ENCODE results near the gene ABCF3. TPM values are rescaled to one million over a fixed set of nuclear protein-coding genes. Genes with fewer than 3 reads are reported as not detected.

ABCF3 gene
- total RNA-seq, 6 experiments from 2014 or later, result 53.3 to 70.9 (median 63.4) TPM

DNA sequence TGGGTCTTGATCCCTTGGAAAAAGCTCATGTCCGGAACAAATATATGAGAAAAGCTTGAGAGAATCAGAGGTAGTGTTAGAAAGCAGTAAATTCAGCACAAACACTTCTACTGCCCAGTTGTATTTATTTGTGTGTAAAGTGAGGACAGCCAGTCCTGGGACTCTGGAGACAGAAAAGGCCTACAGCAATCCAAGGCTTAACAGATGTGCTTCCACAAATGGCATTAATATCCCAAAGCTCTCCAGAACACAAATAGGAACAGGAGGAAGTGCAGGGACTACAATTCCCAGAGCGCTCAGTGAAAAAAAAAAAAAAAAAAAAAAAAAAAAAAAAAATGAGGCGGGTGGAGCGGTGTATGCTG, 11.7 kb upstream of the ABCF3 start:
- peaks cover 7% of the 10 kb centered on the region for H3K27me3 Mint-ChIP-seq (ENCODE audit: insufficient read depth)
- no peaks in the 10 kb centered on the region for H3K9me3 Mint-ChIP-seq
- TF ChIP-seq, protein P1, sequence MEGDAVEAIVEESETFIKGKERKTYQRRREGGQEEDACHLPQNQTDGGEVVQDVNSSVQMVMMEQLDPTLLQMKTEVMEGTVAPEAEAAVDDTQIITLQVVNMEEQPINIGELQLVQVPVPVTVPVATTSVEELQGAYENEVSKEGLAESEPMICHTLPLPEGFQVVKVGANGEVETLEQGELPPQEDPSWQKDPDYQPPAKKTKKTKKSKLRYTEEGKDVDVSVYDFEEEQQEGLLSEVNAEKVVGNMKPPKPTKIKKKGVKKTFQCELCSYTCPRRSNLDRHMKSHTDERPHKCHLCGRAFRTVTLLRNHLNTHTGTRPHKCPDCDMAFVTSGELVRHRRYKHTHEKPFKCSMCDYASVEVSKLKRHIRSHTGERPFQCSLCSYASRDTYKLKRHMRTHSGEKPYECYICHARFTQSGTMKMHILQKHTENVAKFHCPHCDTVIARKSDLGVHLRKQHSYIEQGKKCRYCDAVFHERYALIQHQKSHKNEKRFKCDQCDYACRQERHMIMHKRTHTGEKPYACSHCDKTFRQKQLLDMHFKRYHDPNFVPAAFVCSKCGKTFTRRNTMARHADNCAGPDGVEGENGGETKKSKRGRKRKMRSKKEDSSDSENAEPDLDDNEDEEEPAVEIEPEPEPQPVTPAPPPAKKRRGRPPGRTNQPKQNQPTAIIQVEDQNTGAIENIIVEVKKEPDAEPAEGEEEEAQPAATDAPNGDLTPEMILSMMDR (IDR thresholded peaks at IDR 0.05), result no peak
- peaks cover 71% of the 10 kb centered on the region for H3K4me1 Mint-ChIP-seq (ENCODE audit: low read depth)
- peak overlapping the region; percentile 98 for H3K4me3 Mint-ChIP-seq
- DNase-seq, result no peak
- peak overlapping the region; percentile 96; the same call in 1 of the 2 replicates for H3K27ac Mint-ChIP-seq
- H3K36me3 Mint-ChIP-seq (ENCODE audit: low read depth), result peaks cover 37% of the 10 kb centered on the region

DNA sequence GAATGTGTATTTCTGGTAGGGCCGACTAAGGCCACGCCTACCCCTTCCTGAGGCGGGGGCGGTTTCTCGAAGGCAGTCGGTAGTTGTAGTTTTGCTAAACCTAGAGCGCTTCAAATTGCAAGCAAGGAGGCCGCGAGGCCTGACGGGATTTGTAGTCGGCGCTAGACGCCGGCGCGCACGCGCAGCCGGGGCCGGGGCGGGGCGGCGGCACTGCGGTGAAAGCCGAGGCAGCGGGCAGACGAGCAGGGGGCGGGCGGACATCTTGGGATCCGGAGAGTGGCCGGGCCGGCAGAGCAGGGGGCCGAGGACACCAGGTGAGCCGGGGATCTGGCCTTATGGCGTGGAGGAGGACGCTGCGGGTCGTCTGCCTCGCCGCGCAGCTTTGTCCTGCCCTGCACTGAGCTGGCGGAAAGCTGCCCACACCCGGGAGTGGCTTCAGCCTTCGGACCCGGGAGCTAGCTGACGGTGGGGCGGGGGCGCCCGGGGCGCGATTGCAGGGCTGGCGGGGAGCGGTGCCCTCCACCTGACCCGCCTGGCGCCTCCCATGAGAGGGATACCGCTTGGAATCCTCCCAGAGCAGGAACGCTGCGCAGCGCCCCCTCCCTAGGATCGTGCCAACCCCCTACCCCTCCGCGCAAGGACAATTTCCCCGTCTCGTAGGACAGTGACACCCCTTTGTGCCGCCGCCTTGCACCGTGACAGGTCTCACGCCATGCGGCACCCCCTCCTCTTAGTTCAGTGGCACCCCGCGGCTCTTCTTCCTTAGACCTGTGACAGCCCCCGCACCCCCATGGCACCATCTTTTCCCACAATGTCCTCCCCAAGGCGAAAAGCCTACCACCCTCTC, 11.1 kb upstream of the ABCF3 start, which contains the start of gene AP2M1:
Gene AP2M1, plus strand, starts transcription at position 210 of the 847 bp plus-strand sequence. CDS start 2,139 bp downstream, outside the sequence.
- DNase-seq, result peak; percentile 99
- Mint-ChIP-seq H3K4me3 (peak within 1 kb of the TSS; percentile 98), H3K9me3 (no peaks in the 10 kb centered on the region), H3K36me3 (ENCODE audit: low read depth) (peaks cover 43% of the 10 kb centered on the region), H3K27ac (peak within 1 kb of the TSS; percentile 96), H3K27me3 (ENCODE audit: insufficient read depth) (peaks cover 7% of the 10 kb centered on the region), H3K4me1 (ENCODE audit: low read depth) (peaks cover 75% of the 10 kb centered on the region)
- TF ChIP-seq, protein P1 (IDR thresholded peaks at IDR 0.05), result peak; percentile 43; the same call in 1 of the 2 replicates

DNA sequence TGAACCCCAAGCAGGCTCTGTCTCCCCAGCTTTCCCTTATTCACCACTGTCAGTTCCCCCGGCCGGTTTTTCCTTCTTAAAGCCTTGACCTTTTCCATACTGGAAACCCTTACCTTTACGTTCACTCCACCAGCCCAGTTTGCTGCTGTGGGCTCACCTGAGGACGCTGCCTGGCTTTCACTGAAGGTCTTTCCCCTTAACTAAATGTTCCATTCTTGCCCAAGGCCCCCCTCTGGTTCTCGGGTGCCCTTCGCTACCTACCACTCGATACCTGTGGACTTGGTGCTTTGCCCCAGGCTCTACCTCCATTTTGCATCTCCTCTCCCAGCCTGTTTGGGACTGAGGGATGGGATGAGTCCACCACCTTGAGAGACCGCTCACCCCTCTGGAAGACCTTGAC, 10.5 kb upstream of the ABCF3 start:
- Mint-ChIP-seq H3K27ac (peak overlapping the region; percentile 96), H3K27me3 (ENCODE audit: insufficient read depth) (peaks cover 7% of the 10 kb centered on the region), H3K9me3 (no peaks in the 10 kb centered on the region), H3K4me3 (peak overlapping the region; percentile 98), H3K36me3 (ENCODE audit: low read depth) (peaks cover 48% of the 10 kb centered on the region), H3K4me1 (ENCODE audit: low read depth) (peaks cover 82% of the 10 kb centered on the region)
- no peak for DNase-seq
- TF ChIP-seq, protein P1 (IDR thresholded peaks at IDR 0.05), result no peak

DNA sequence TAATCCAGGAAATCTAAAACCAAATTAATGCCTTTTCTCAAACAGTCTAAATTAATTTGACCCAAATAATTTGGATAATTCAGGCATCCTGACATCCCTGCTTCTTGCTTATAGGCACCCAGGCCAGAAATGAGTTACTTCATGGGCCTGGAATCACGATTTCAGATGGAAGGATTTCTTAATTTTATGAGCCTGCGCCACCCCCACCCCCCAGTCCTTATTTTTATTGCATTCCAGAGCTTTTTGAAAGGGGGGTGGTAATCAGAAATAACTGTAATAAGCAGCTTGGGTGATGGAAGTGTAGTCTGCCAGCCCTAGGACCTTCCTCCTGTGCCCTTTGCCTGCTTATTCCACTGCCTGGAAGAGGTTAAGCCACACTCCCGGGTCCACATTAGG, 10.0 kb upstream of the ABCF3 start:
- peaks cover 44% of the 10 kb centered on the region for H3K36me3 Mint-ChIP-seq (ENCODE audit: low read depth)
- TF ChIP-seq, protein P1 (IDR thresholded peaks at IDR 0.05), result no peak
- H3K4me3 Mint-ChIP-seq, result peak overlapping the region; percentile 98
- H3K27ac Mint-ChIP-seq, result peak overlapping the region; percentile 96
- DNase-seq, result peak; percentile 15
- H3K9me3 Mint-ChIP-seq, result no peaks in the 10 kb centered on the region
- H3K4me1 Mint-ChIP-seq (ENCODE audit: low read depth), result peaks cover 79% of the 10 kb centered on the region
- peaks cover 7% of the 10 kb centered on the region for H3K27me3 Mint-ChIP-seq (ENCODE audit: insufficient read depth)

DNA sequence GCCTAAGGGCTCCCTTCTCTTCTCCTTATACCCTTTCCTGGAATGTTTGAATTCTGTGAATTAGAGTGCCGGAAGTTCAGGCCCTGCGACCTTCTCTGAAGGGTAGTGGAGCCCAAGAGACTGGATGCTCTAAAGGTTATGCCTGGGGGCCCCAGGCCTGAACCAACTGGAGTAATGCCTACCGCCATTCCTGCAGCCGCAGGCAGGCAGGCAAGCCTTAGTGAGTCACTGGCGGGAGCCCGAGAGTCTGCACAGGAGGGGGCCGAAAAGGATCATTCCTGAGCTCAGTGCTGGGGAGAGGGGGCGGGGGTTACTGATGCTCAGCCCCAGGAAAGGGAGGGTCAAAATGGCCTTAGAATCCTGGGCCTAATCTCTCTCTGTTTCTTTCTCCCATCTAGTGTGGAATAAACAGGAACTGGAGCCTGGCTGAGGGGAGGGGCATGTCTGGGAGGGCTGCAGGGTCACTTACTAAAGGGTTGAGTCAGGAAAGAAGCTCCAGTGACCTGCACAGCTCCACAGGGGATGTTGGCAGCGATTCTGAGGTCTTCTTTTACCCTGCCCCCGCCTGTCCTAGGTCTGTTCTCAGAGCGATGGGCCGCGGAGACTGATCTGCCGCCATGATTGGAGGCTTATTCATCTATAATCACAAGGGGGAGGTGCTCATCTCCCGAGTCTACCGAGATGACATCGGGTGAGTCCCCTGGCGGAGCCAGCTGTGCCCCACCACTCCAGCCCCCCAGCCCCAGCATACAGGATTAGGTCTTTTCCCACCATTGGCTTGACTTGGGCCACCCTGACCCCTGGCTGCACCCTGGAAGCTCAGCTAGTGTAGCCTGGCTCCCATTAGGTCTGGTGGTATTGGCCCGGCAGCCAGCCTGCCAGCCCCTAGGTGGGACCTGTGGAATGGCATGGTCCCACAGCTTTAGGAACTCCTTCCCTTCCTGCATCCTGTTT, 9.3 kb upstream of the ABCF3 start:
- H3K27ac Mint-ChIP-seq, result peak overlapping the region; percentile 96
- TF ChIP-seq, protein P1 (IDR thresholded peaks at IDR 0.05), result peak; percentile 41
- peaks cover 7% of the 10 kb centered on the region for H3K27me3 Mint-ChIP-seq (ENCODE audit: insufficient read depth)
- no peaks in the 10 kb centered on the region for H3K9me3 Mint-ChIP-seq
- peaks cover 72% of the 10 kb centered on the region for H3K4me1 Mint-ChIP-seq (ENCODE audit: low read depth)
- H3K36me3 Mint-ChIP-seq (ENCODE audit: low read depth), result peaks cover 37% of the 10 kb centered on the region
- peak overlapping the region; percentile 98 for H3K4me3 Mint-ChIP-seq
- peak; percentile 96 for DNase-seq

All from HFFc6 (cell line).